HT-29 (cell line): Measurements from ENCODE around the gene ADGRL3. TPM values are rescaled to one million over a fixed set of nuclear protein-coding genes. Genes with fewer than 3 reads are reported as not detected.
"Not testable (repeated sequence)": the region's sequence is repeated elsewhere in the genome, so short reads cannot be mapped to it uniquely, and the experiment has no call there.

ENCODE experiments used
- DNase-seq: peaks from one replicate; pipeline ENCODE4 v3.0.0-alpha.2; 2015; ENCODE audit warnings: low spot score
- total RNA-seq: library from RNA; depleted of rRNA; stranded (reverse); fragments of >200 nt; shearing (Covaris generic); gene quantifications from 2 replicates; pipeline ENCODE4 v1.2.3, GENCODE V29; 2014

ADGRL3 gene
- total RNA-seq, 1 experiment from 2014 or later = not detected

- no peak for DNase-seq
Measured at GRCh38 chr4:61750810-61751209, 550.7 kb downstream of the ADGRL3 start.

- DNase-seq = no peak
Measured at GRCh38 chr4:61752617-61753016, 552.5 kb downstream of the ADGRL3 start.

GRCh38 chr4:61753739-61754138 is 553.6 kb downstream of the ADGRL3 start:
- no peak for DNase-seq

GRCh38 chr4:61756937-61757336 is 556.8 kb downstream of the ADGRL3 start:
- DNase-seq = not testable (repeated sequence)

GRCh38 chr4:61757983-61758382 is 557.9 kb downstream of the ADGRL3 start:
- DNase-seq = not testable (repeated sequence)

- not testable (repeated sequence) for DNase-seq
Measured at GRCh38 chr4:61758596-61758995, 558.5 kb downstream of the ADGRL3 start.

- DNase-seq = not testable (repeated sequence)
Measured at GRCh38 chr4:61759245-61759644, 559.1 kb downstream of the ADGRL3 start.

GRCh38 chr4:61759885-61760284 is 559.8 kb downstream of the ADGRL3 start:
- not testable (repeated sequence) for DNase-seq

- DNase-seq = no peak
Measured at GRCh38 chr4:61760820-61761219, 560.7 kb downstream of the ADGRL3 start.

- no peak for DNase-seq
Measured at GRCh38 chr4:61762722-61763627, 562.8 kb downstream of the ADGRL3 start.

- DNase-seq = no peak
Measured at GRCh38 chr4:61763682-61764081, 563.6 kb downstream of the ADGRL3 start.

GRCh38 chr4:61764090-61764489 is 564.0 kb downstream of the ADGRL3 start:
- not testable (repeated sequence) for DNase-seq

GRCh38 chr4:61769444-61770167 is 569.5 kb downstream of the ADGRL3 start:
- not testable (repeated sequence) for DNase-seq

- no peak for DNase-seq
Measured at GRCh38 chr4:61770456-61770855, 570.3 kb downstream of the ADGRL3 start.

- no peak for DNase-seq
Measured at GRCh38 chr4:61771056-61771455, 570.9 kb downstream of the ADGRL3 start.

- no peak for DNase-seq
Measured at GRCh38 chr4:61772126-61772525, 572.0 kb downstream of the ADGRL3 start.

- no peak for DNase-seq
Measured at GRCh38 chr4:61773655-61774245, 573.6 kb downstream of the ADGRL3 start.

- DNase-seq = no peak
Measured at GRCh38 chr4:61782133-61782532, 582.0 kb downstream of the ADGRL3 start.

- DNase-seq = no peak
Measured at GRCh38 chr4:61783050-61783449, 582.9 kb downstream of the ADGRL3 start.

GRCh38 chr4:61785761-61786160 is 585.6 kb downstream of the ADGRL3 start:
- no peak for DNase-seq

GRCh38 chr4:61786211-61786610 is 586.1 kb downstream of the ADGRL3 start:
- no peak for DNase-seq

- DNase-seq = no peak
Measured at GRCh38 chr4:61795998-61796397, 595.9 kb downstream of the ADGRL3 start.
